HepG2 (cell line): ENCODE data around the gene MPZL3. TPM values are rescaled to one million over a fixed set of nuclear protein-coding genes. Genes with fewer than 3 reads are reported as not detected.
A peak's percentile ranks its signal among the peaks of the same experiment; 100 is the strongest.

Experiments used
- BCL6 ChIP-seq: IDR thresholded peaks from 2 replicates; pipeline ENCODE4 v1.6.1; 2016; ENCODE audit warnings: missing genetic modification reagents, missing compliant biosample characterization
- BCLAF1 ChIP-seq: fragments of 450-650 bp; IDR thresholded peaks from 2 replicates; pipeline ENCODE4 v1.6.1; 2017; ENCODE audit warnings: mild to moderate bottlenecking
- GATAD2A ChIP-seq: IDR thresholded peaks from 2 replicates; pipeline ENCODE4 v1.6.1; 2016
- HDAC2 ChIP-seq: sonication (generic); formaldehyde crosslinking; IDR thresholded peaks from 2 replicates; pipeline ENCODE4 v1.4.0; 2020; ENCODE audit warnings: missing genetic modification reagents
- HMGXB4 ChIP-seq, 2 experiments: sonication (generic) in 1 of 2; formaldehyde crosslinking in 1 of 2; IDR thresholded peaks; 2 replicates each; pipeline versions ENCODE4 v1.4.0 to v1.6.1; 2018 to 2020; ENCODE audit warnings: missing genetic modification reagents in 2 of 2, borderline replicate concordance in 1 of 2, low read depth in 1 of 2, mild to moderate bottlenecking in 1 of 2, missing biosample characterization in 1 of 2
- HNF4G ChIP-seq, 2 experiments: sonication (generic) in 1 of 2; formaldehyde crosslinking in 1 of 2; IDR thresholded peaks; 2 replicates each; pipeline versions ENCODE4 v1.4.0 to v1.6.1; 2011 to 2020; ENCODE audit warnings: borderline replicate concordance in 2 of 2, low read depth in 2 of 2, mild to moderate bottlenecking in 2 of 2, low read length in 1 of 2, missing genetic modification reagents in 1 of 2, moderate library complexity in 1 of 2
- KLF16 ChIP-seq, 2 experiments: sonication (generic) in 1 of 2; formaldehyde crosslinking in 1 of 2; IDR thresholded peaks; 2 replicates each; pipeline versions ENCODE4 v1.6.1 to v1.8.0; 2016 to 2023; ENCODE audit warnings: missing genetic modification reagents in 2 of 2, missing compliant biosample characterization in 1 of 2
- NR2F1 ChIP-seq, 2 experiments: fragments of 450-650 bp in 1 of 2; formaldehyde crosslinking in 1 of 2; IDR thresholded peaks; 2 replicates each; pipeline versions ENCODE4 v1.5.0 to v1.6.1; 2016 to 2020; ENCODE audit warnings: mild to moderate bottlenecking in 1 of 2, missing compliant biosample characterization in 1 of 2, missing genetic modification reagents in 1 of 2, moderate library complexity in 1 of 2
- NR2F6 ChIP-seq, 2 experiments: IDR thresholded peaks; 2 replicates each; pipeline ENCODE4 v1.6.1; 2016; ENCODE audit warnings: antibody characterized with exemption in 1 of 2, mild to moderate bottlenecking in 1 of 2
- PATZ1 ChIP-seq: sonication (generic); formaldehyde crosslinking; IDR thresholded peaks from 2 replicates; pipeline ENCODE4 v1.4.0; 2020; ENCODE audit warnings: missing genetic modification reagents
- RARA ChIP-seq: IDR thresholded peaks from 2 replicates; pipeline ENCODE4 v1.6.1; 2016; ENCODE audit warnings: missing genetic modification reagents, missing compliant biosample characterization
- SALL1 ChIP-seq: sonication (generic); formaldehyde crosslinking; IDR thresholded peaks from 2 replicates; pipeline ENCODE4 v1.8.0; 2022; ENCODE audit warnings: mild to moderate bottlenecking, missing genetic modification reagents
- SIX1 ChIP-seq: sonication (generic); formaldehyde crosslinking; IDR thresholded peaks from 2 replicates; pipeline ENCODE4 v1.4.0; 2020; ENCODE audit warnings: missing genetic modification reagents, borderline replicate concordance
- SMC3 ChIP-seq: IDR thresholded peaks from 2 replicates; pipeline ENCODE4 v1.6.1; 2011; ENCODE audit warnings: low read length, improper control_type of control experiment
- SOX5 ChIP-seq: IDR thresholded peaks from 2 replicates; pipeline ENCODE4 v1.6.1; 2016; ENCODE audit warnings: borderline replicate concordance
- SOX6 ChIP-seq, 2 experiments: fragments of 450-650 bp in 1 of 2; sonication (generic) in 1 of 2; formaldehyde crosslinking in 1 of 2; IDR thresholded peaks; 2 replicates each; pipeline versions ENCODE4 v1.4.0 to v1.6.1; 2017 to 2020; ENCODE audit warnings: antibody characterized with exemption in 1 of 2, mild to moderate bottlenecking in 1 of 2, missing genetic modification reagents in 1 of 2
- STAG1 ChIP-seq: sonication (generic); formaldehyde crosslinking; IDR thresholded peaks from 2 replicates; pipeline ENCODE4 v1.4.0; 2020; ENCODE audit warnings: missing genetic modification reagents
- TFDP1 ChIP-seq: IDR thresholded peaks from 2 replicates; pipeline ENCODE4 v1.6.1; 2016; ENCODE audit warnings: missing compliant biosample characterization, missing genetic modification reagents, borderline replicate concordance
- XBP1 ChIP-seq: sonication (generic); formaldehyde crosslinking; IDR thresholded peaks from 2 replicates; pipeline ENCODE4 v1.5.0; 2020; ENCODE audit warnings: missing genetic modification reagents
- ZNF580 ChIP-seq: IDR thresholded peaks from 2 replicates; pipeline ENCODE4 v1.6.1; 2016; ENCODE audit warnings: low read depth, borderline replicate concordance
- ZNF644 ChIP-seq: IDR thresholded peaks from 2 replicates; pipeline ENCODE4 v1.6.1; 2016; ENCODE audit warnings: low read depth
- polyA plus RNA-seq, 8 experiments: library from polyadenylated mRNA; depleted of rRNA in 3 of 8; stranded (reverse) in 7 of 8; unstranded in 1 of 8; fragments of >200 nt; fragmentation: Illumina TruSeq in 4 of 8; extraction: Trizol in 4 of 8; gene quantifications; 2 replicates each; pipeline versions ENCODE4 v1.2.1 to v1.2.3, GENCODE V29; 2011 to 2016; ENCODE audit warnings: low read depth in 4 of 8, missing spikeins in 1 of 8, mixed read lengths in 1 of 8; ENCODE audit not compliant: insufficient read depth in 1 of 8
- total RNA-seq, 5 experiments: library from RNA; depleted of rRNA; stranded (reverse); fragments of >200 nt; fragmentation: Illumina TruSeq; extraction: Trizol; gene quantifications; 2 replicates each; pipeline ENCODE4 v1.2.3, GENCODE V29; 2016; ENCODE audit warnings: low read depth in 1 of 5

Gene MPZL3
- total and polyA plus RNA-seq, 2 of the 13 experiments (the other 11 are each of a cell fraction or from before 2014, with no cell fraction given): 5.3 to 9.3 TPM

- TF ChIP-seq TFDP1 (CRISPR knock-in tag) (peak; percentile 63; the same call in 1 of the 2 replicates), STAG1 (peak; percentile 98), HNF4G (IDR thresholded peaks at IDR 0.05; ENCODE audit: borderline replicate concordance, low read depth, low read length) (peak; percentile 80; the same call in 1 of the 2 replicates), HNF4G (CRISPR knock-in tag; IDR thresholded peaks at IDR 0.05; ENCODE audit: borderline replicate concordance, low read depth) (peak; percentile 77; the same call in 1 of the 2 replicates), SALL1 (CRISPR knock-in tag) (peak; percentile 58), ZNF644 (CRISPR knock-in tag) (peak; percentile 78), XBP1 (CRISPR knock-in tag) (no peak), KLF16 (CRISPR knock-in tag; IDR thresholded peaks at IDR 0.05) (peak in 1 of 2 experiments; percentile 55; a peak in 1 of 4 replicates), SOX5 (CRISPR knock-in tag) (peak; percentile 35), BCLAF1 (no peak), NR2F6 (IDR thresholded peaks at IDR 0.05) (peak; percentile 33; the same call in 1 of the 2 replicates), NR2F6 (CRISPR knock-in tag; IDR thresholded peaks at IDR 0.05) (peak; percentile 69; the same call in 1 of the 2 replicates), HDAC2 (CRISPR knock-in tag) (peak; percentile 39; the same call in 1 of the 2 replicates), SIX1 (CRISPR knock-in tag) (peak; percentile 29; the same call in 1 of the 2 replicates), ZNF580 (CRISPR knock-in tag) (peak; percentile 62; the same call in 1 of the 2 replicates), BCL6 (CRISPR knock-in tag) (0 out of 2 replicates have a peak, but pooled peaks have one; percentile 25), HMGXB4 (CRISPR knock-in tag; IDR thresholded peaks at IDR 0.05; ENCODE audit: borderline replicate concordance in 1 of 2, low read depth in 1 of 2) (0 out of 4 replicates have a peak, but pooled peaks of 1 of the 2 experiments have one; percentile 46), GATAD2A (CRISPR knock-in tag) (peak; percentile 53), NR2F1 (CRISPR knock-in tag; IDR thresholded peaks at IDR 0.05) (0 out of 4 replicates have a peak, but pooled peaks have one; percentile 30 to 33), SMC3 (peak; percentile 98), RARA (CRISPR knock-in tag) (0 out of 2 replicates have a peak, but pooled peaks have one; percentile 22), PATZ1 (CRISPR knock-in tag) (0 out of 2 replicates have a peak, but pooled peaks have one; percentile 28), SOX6 (IDR thresholded peaks at IDR 0.05) (no peak), SOX6 (CRISPR knock-in tag; IDR thresholded peaks at IDR 0.05) (peak; percentile 41; the same call in 1 of the 2 replicates)
Observed at GRCh38 chr11:118290923-118291322, 38.8 kb upstream of the MPZL3 start (continued).
